Breast epithelium (tissue), 4 donors: ENCODE results near the gene ATL1. TPM values are rescaled to one million over a fixed set of nuclear protein-coding genes. Genes with fewer than 3 reads are reported as not detected.

Source experiments
- DNase-seq, 2 donors: peaks; one replicate each; pipeline ENCODE4 v3.0.0-alpha.2; 2019; ENCODE audit warnings: low spot score in 2 of 2
- H3K27ac ChIP-seq, 2 donors: fragments of 200-600 bp; sonication (generic) in 1 of 2; one replicate each; pipeline ENCODE4 v1.5.1; 2016 to 2019; ENCODE audit warnings: mild to moderate bottlenecking in 1 of 2
- H3K27me3 ChIP-seq, 2 donors: fragments of 200-600 bp; sonication (generic) in 1 of 2; one replicate each; pipeline versions ENCODE4 v1.5.1 to v1.6.0; 2017 to 2019; ENCODE audit warnings: control low read depth in 1 of 2, mild to moderate bottlenecking in 1 of 2
- H3K36me3 ChIP-seq: fragments of 200-600 bp; one replicate; pipeline ENCODE4 v1.5.1; 2019
- H3K4me1 ChIP-seq, 2 donors: fragments of 200-600 bp; sonication (generic); one replicate each; pipeline ENCODE4 v1.5.1; 2016 to 2019; ENCODE audit warnings: control low read depth in 1 of 2
- H3K4me3 ChIP-seq, 3 donors: fragments of 200-600 bp; sonication (generic); 1 replicate in 2 of 3; 2 replicates in 1 of 3; pipeline ENCODE4 v1.5.1; 2016 to 2019; ENCODE audit warnings: mild to moderate bottlenecking in 3 of 3, moderate library complexity in 2 of 3
- H3K9me3 ChIP-seq, 2 donors: fragments of 200-600 bp; sonication (generic) in 1 of 2; one replicate each; pipeline ENCODE4 v1.5.1; 2016 to 2019; ENCODE audit warnings: control low read depth in 1 of 2
- CTCF ChIP-seq, 3 donors: fragments of 450-650 bp; IDR thresholded peaks; one replicate each; pipeline ENCODE4 v1.5.1; 2016 to 2017; ENCODE audit warnings: antibody characterized with exemption in 3 of 3, mild to moderate bottlenecking in 3 of 3, moderate library complexity in 3 of 3
- POLR2A ChIP-seq: fragments of 450-650 bp; IDR thresholded peaks from one replicate; pipeline ENCODE4 v1.6.1; 2016; ENCODE audit warnings: antibody characterized with exemption, mild to moderate bottlenecking, moderate library complexity
- POLR2AphosphoS5 ChIP-seq, 3 donors: sonication (generic); formaldehyde crosslinking; IDR thresholded peaks; one replicate each; pipeline ENCODE4 v1.6.1; 2017; ENCODE audit warnings: antibody characterized with exemption in 3 of 3
- intact Hi-C: fragments of 100-400 bp; cut with DNase I; formaldehyde crosslinking; loops from one replicate; pipeline ENCODE4 v1.15.1; 2023; ENCODE audit warnings: low total_unique reads
- total RNA-seq, 3 donors: library from RNA; depleted of rRNA; stranded (reverse); fragments of >200 nt; gene quantifications; one replicate each; pipeline ENCODE4 v1.1.0, GENCODE V29; 2016

The ATL1 gene
- total RNA-seq, 3 donors from 2014 or later = 10.4 to 23.7 (median 22.0) TPM

DNA sequence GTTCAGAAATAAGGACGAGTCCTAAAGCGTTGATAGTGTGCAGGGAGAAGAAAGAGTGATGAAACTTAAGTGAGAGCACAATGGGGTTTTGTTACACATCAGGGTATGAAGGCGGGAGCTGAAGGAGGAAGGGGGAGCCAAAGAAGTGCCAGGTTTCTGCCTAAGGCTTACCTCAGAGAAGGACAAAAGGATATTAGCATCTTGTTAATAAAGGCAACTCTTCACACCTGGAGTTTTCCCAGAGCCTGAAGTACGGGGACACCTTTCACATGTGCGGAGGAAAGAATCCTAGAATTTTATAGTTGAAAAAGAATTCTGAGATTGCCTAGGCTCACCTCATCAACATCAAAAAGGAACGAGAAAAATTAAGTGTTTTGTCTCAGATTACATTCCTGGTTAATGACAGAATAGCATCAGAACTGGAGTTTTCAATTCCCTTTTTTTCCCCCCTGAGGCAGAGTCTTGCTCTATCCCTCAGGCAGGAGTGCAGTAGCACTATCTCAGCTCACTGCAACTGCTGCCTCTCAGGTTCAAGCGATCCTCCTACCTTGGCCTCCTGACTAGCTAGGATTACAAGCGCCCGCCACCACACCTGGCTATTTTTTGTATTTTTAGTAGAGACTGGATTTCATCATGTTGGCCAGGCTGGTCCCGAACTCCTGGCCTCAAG, 110.4 kb downstream of the ATL1 start:
- Histone ChIP-seq H3K36me3 (no peaks in the 10 kb centered on the region), H3K4me1 (peaks cover 0 to 10% of the 10 kb centered on the region in 2 donors), H3K9me3 (no peaks in the 10 kb centered on the region), H3K27ac (peak overlapping the region; percentile 99), H3K4me3 (no peak overlapping the region), H3K27me3 (no peaks in the 10 kb centered on the region)
- TF ChIP-seq POLR2A (no peak), CTCF (IDR thresholded peaks at IDR 0.05) (no peak), POLR2AphosphoS5 (IDR thresholded peaks at IDR 0.05) (no peak)
- DNase-seq = peak in 1 of 2 donors; percentile 74
- intact Hi-C loops = no loop called here

DNA sequence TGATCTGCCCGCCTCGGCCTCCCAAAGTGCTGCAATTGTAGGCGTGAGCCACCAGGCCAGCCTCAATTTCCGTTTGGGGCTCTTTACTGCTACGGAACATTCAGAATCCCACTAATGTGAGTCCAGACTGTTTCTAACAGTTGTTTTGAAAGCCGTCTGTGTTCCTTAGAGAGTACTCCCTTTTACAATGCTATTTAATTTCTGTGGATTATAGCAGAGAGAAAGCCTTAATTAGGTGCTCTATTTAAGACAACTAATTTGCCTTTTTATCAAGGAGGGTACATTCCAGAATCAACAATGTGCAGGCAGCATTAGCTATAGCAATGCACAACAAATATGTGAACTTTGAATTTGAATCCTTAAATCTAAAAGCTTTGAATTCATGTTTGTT, 110.9 kb downstream of the ATL1 start:
- Histone ChIP-seq H3K27me3 (no peaks in the 10 kb centered on the region), H3K4me1 (peaks cover 0 to 10% of the 10 kb centered on the region in 2 donors), H3K36me3 (no peaks in the 10 kb centered on the region), H3K4me3 (no peak overlapping the region), H3K27ac (peak overlapping the region; percentile 99), H3K9me3 (no peaks in the 10 kb centered on the region)
- no peak for DNase-seq
- TF ChIP-seq POLR2A (no peak), CTCF (IDR thresholded peaks at IDR 0.05) (no peak), POLR2AphosphoS5 (IDR thresholded peaks at IDR 0.05) (no peak)
- intact Hi-C loops = no loop called here

GRCh38 chr14:50675597-50675996, 115.7 kb downstream of the ATL1 start:
- no peak overlapping the region for H3K4me3 ChIP-seq
- DNase-seq = no peak
- no peaks in the 10 kb centered on the region for H3K27me3 ChIP-seq
- peaks cover 0 to 13% of the 10 kb centered on the region in 2 donors for H3K4me1 ChIP-seq
- TF ChIP-seq POLR2AphosphoS5 (IDR thresholded peaks at IDR 0.05) (no peak), POLR2A (no peak), CTCF (IDR thresholded peaks at IDR 0.05) (no peak)
- H3K9me3 ChIP-seq = no peaks in the 10 kb centered on the region
- no peaks in the 10 kb centered on the region for H3K36me3 ChIP-seq
- H3K27ac ChIP-seq = peak overlapping the region; percentile 4 to 13
- intact Hi-C loops = no loop called here

GRCh38 chr14:50676814-50677516, 117.0 kb downstream of the ATL1 start:
- TF ChIP-seq POLR2AphosphoS5 (IDR thresholded peaks at IDR 0.05) (no peak), CTCF (IDR thresholded peaks at IDR 0.05) (no peak)
- peaks cover 0 to 13% of the 10 kb centered on the region in 2 donors for H3K4me1 ChIP-seq
- H3K36me3 ChIP-seq = no peaks in the 10 kb centered on the region
- H3K9me3 ChIP-seq = no peaks in the 10 kb centered on the region
- DNase-seq = no peak
- intact Hi-C loops = no loop called here
- no peaks in the 10 kb centered on the region for H3K27me3 ChIP-seq
- H3K4me3 ChIP-seq = peak overlapping the region in 1 of 3 donors; percentile 1
- peak overlapping the region; percentile 78 to 90 for H3K27ac ChIP-seq

- Histone ChIP-seq H3K9me3 (no peaks in the 10 kb centered on the region), H3K4me1 (peaks cover 0 to 13% of the 10 kb centered on the region in 2 donors), H3K27me3 (no peaks in the 10 kb centered on the region), H3K36me3 (no peaks in the 10 kb centered on the region), H3K27ac (peak overlapping the region; percentile 78 to 90), H3K4me3 (peak overlapping the region in 2 of 3 donors; percentile 1 to 8)
- TF ChIP-seq POLR2A (no peak), POLR2AphosphoS5 (IDR thresholded peaks at IDR 0.05) (peak in 1 of 3 donors; percentile 18)
- intact Hi-C loops = no loop called here
- peak in 1 of 2 donors; percentile 59 for DNase-seq
These were observed 117.7 kb downstream of the ATL1 start for GRCh38 chr14:50677527-50678063.
